ENCODE data around the gene RPL31.

GRCh38 chr2:100983201-100983600 lies 18.9 kb upstream of the RPL31 start:
- no peak for TF ChIP-seq CTCF (IDR thresholded peaks at IDR 0.05)
- TF ChIP-seq POLR2A (IDR thresholded peaks at IDR 0.05): no peak
